Cardiac fibroblast (primary cell): ENCODE measurements around the gene SLC11A1.

ENCODE experiments used
- DNase-seq, 2 donors: peaks; one replicate each; pipeline versions ENCODE4 v3.0.0 to v3.0.0-alpha.2; 2010; ENCODE audit warnings: low read depth in 2 of 2
- H3K4me3 ChIP-seq, 2 donors: replicated peaks in 1 of 2; 1 replicate in 1 of 2; 2 replicates in 1 of 2; pipeline ENCODE4 v1.5.1; 2011; ENCODE audit warnings: low read depth in 2 of 2, low read length in 2 of 2, mild to moderate bottlenecking in 2 of 2, moderate library complexity in 1 of 2
- CTCF ChIP-seq: IDR thresholded peaks from one replicate; pipeline ENCODE4 v1.5.1; 2011; ENCODE audit warnings: low read depth, mild to moderate bottlenecking, low read length, inconsistent platforms

SLC11A1 gene

GRCh38 chr2:218445602-218446001 lies 63.5 kb downstream of the SLC11A1 start:
- no peak for TF ChIP-seq CTCF
- H3K4me3 ChIP-seq, result no peak overlapping the region
- DNase-seq, result no peak
